Activated CD4-positive, alpha-beta T cell treated with anti-CD3 and anti-CD28 coated beads, Interleukin-2, amount 50 U/mL, for 48 hours (primary cell): Measurements from ENCODE around the gene MTA1.

ENCODE experiments used
- DNase-seq, 2 experiments: peaks; one replicate each; pipeline ENCODE4 v3.0.0-alpha.2; 2020

MTA1 gene

DNA sequence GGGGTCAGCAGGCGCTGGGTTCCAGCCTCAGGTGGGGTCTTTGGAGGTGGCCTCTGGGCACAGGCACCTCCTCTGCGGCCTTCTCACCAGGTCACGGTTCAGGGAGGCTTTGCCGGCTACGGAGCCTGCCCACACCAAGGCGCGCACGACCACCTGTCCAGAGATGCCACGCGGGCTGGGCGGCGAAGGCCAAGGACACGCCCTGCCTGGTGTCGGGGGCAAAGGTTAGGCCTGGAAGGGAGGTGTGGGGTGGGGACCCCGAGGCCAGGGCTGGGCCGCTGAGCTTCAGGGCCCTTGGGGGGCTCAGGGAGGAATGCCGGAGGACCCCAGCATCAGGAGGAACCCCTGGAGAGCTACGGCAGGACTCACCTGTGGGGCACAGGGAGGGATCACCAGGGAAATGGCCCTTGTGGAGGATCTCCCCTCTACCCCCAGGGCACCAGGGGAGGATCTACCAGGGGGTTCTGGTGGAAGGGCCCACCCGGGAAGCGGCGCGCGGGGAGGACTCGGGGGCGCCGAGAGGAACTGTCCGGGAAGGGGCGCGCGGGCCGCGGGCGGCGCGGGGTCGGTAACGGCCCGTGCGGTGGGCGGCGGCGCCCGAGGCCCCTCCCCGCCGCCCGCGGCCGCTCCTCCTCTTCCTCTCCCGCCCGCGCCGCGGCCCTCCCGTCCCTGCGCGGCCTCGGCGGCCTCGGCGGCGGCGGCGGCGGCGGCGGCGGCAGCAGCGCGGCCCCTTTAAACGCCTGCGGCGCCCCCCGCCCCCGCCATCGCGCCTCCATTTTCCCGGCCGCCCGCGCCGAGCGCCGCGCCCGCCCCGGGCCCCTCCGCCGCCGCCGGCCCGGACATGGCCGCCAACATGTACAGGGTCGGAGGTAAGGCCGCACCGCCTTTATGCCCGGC, at the start of gene MTA1:
TSS of gene MTA1 (plus strand) at position 633 of the 897 bp plus-strand sequence. CDS start at position 842, 209 bp downstream.
- DNase-seq = peak; percentile 42 to 53

DNA sequence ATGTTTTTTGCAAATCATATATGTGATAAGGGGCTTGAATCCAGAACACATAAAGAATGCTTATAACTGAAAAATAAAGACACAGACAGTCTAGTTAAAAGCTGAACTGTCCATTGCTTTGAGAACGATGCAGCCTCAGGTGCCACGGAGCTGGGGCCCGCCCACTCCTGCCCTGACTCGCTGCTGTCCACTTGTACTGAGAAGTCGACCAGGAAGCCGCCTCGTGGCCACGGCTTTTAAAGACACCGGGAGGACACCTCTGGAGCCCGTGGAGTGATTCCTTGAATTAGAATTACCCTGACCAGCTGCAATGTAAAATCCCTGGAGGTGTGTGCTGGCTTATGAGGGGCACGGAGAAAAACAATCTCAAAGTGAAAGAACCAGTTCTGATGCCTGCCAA, 45.2 kb upstream of the MTA1 start:
- no peak for DNase-seq

DNA sequence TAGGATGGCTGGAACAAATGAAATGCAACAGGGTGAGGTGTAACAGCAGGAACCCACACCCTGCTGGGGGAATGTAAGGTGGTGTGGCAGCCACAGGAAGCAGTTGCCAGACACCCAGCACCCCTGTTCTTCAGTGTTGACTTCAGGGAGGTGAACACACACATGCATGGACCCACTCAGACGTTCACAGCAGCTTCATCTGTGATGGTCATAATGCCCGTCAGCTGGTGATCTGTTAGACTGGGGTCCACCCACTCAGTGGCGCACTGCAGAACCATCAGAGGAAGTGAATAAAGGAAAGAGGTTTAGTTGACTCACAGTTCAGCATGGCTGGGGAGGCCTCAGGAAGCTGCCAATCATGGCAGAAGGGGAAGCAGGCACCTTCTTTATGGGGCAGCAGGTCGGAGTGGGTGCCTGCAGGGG, 44.0 kb upstream of the MTA1 start:
- peak; percentile 53 to 69 for DNase-seq

DNA sequence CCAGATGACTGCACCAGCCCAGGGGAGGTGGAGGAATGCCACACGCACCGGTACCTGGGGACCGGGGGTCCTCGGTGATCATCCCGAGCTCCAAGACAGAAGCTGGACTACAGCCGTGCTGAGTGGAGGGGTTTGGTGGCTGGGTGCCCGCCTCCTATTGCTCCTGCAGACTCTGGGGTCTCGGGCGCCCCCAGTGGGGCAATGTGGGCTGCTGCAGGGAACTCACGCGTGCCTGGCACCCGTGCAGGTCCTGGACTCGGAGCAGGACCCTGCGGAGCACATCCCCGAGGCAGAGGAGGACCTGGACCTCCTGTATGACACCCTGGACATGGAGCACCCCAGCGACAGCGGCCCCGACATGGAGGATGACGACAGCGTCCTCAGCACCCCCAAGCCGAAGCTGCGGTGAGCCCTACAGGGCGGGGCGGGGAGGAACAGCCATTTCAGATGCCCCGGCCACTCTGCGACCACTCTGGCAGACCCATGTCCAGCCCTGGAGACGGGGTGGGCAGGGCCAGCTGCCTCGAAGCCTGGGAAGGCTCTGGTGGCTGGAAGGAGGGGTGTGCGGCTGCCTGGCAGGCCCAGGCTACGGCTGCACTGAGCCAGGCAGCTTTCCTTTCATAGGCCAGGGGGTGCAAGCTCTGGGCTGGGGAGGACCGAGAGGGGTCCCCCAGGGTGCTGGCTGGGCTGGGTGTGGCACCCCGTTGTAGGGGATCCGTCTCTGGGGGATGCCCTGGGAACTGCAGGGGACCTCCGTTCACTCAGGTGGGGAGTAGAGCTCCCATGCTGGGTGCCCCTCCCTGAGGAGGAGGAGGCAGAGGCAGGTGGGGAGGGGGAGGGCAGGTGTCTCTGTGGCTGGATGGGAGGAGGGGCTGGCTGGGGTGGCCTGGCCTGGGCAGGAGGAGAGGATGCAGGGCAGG, 42.8 kb upstream of the MTA1 start:
- no peak for DNase-seq

DNA sequence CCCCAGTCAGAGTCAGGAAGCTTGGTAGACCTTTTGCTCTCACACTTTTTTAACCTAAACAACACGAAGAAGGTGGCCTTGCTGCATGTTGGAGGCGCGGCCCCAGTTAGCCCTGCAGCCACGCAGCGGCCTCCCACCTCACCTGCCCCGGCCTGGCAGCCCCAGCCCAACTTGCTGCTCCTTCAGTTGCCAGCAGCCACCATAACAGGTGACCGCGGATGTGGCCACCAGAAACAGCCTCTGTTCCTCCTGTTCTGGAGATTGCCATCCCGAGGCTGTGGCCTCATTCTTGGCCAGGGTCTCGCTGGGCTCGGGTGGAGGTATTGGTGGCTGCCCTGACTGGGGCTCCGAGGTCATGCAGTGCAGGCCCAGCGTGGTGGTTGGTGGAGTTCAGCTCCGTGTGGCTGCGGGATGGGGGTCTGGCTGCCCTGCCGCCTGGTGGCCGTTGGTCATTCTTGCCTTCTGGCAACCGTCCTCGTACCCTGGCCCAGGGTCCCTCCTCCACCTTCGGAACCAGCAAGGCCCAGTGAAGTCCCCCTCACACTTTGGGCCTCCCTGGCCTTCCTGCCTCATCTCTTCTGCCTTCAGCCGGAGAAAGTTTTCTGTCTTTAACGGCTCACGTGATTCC, 42.0 kb upstream of the MTA1 start:
- DNase-seq = no peak

DNA sequence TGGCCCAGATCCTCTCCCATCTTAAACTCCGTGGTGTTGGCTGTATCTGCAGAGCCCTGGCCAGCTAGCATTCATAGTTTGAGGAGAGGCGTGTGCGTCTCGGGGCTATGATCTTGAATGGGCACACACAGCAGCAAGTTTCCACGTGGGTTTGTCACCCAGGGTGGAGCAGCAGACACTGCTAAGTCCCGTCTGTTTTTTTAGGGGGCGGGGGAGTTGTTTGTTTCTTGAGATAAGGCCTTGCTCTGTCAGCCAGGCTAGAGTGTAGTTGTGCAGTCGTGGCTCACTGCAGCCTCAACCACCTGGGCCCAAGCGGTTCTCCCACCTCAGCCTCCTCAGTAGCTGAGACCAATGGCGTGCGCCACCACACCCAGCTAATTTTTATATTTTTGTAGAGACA, 41.4 kb upstream of the MTA1 start:
- DNase-seq = no peak

DNA sequence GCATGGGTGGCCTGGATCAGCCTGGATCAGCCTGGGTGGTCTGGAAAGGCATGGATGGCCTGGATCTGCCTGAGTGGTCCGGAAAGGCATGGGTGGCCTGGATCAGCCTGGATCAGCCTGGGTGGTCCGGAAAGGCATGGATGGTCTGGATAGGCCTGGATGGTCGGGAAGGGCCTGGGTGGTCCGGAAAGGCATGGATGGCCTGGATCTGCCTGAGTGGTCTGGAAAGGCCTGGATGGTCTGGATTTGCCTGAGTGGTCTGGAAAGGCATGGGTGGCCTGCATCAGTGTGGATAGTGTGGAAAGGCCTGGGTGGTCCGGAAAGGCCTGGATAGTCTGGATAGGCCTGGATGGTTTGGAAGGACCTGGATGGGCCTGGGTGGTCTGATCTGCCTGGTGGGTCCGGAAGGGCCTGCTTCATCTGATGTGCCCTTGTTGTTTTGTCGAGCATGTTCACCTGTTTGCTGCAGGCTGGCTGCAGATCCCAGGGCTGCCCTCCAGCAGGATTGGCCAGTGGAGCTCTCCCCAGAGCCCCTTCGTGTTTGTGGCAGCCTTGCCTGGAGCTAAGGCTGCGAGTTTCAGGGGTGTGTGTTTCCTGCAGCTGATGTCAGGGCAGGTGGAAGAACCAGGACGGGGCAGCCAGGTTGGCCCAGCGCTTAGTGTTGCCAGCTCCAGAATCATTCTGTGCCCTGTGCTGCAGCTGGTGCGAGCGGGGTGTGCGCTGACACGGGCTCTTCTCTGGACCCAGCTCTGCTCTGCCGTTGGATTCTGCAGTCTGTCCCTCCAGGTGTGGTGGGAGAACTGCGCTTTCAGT, 40.5 kb upstream of the MTA1 start:
- DNase-seq = no peak

DNA sequence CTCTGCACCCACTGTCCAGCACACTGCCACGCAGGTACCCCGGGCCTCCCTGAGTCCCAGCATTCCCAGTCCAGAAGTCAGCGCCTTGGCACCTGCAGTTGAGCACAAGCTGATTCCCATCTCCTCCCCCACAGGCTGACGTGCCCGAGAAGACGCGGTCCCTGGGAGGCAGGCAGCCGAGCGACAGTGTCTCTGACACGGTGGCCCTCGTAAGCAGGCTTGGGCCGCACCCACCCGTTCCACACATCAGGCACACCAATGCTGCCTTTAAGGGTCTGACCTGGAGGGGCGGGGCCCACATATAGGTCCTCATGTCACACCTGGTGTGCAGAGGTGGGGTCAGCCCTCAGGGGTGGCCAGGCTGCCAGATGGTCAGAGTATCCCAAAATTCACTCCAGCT, 39.7 kb upstream of the MTA1 start:
- no peak for DNase-seq

DNA sequence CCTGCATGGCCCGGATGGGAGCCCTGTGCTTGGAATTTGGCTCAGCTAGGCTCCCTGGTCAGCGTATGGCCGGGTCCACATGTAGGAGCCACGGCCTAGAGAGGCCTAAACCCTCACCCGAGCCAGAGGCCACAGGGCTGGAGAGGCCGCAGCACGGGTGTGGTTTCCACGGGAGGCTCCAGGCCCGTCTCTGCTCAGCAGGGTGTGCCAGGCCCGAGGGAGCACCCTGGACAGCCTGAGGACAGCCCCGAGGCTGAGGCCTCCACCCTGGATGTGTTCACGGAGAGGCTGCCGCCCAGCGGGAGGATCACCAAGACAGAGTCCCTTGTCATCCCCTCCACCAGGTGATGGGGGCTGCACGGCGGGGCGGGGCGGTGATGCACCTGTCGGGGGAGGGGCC, 38.9 kb upstream of the MTA1 start:
- no peak for DNase-seq

DNA sequence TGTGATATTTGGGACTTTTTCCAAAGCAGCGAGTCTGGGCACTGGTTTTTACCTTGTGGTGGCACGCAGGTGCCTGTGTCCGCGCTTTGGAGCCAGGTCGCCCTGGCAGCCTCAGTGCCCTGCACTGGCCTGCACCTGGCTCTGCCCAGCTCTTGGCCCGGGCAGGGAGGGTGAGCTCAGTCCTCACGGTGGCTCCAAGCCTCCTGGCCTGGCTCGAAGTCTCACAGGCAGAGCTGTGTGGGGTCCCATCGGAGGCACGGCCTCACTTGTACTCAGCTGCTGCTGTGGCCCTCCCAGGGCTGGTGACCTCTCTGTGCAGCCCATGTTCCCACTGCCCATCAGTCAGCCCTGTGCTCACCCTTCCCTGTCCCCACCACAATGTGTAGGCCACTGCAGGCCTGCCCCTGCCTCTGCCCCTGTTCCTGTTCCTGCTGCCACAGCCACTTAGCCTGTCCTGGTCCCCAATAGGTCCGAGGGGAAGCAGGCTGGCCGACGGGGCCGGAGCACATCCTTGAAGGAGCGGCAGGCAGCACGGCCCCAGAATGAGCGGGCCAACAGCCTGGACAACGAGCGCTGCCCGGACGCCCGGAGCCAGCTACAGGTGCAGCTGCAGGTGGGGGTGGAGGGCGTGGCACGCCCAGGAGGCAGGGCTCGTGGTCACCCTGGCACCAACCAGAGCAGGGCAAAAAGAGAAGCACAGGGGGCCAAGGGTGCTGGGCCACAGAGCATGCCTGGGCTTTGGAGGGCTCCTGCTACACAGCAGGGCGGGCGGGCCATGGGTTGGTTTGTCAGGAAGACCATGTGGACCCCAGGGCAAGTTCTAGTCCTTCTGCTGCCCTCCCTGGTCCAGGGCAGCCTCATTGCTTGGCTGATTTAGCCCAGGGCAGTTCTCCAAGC, 37.9 kb upstream of the MTA1 start:
- no peak for DNase-seq

DNA sequence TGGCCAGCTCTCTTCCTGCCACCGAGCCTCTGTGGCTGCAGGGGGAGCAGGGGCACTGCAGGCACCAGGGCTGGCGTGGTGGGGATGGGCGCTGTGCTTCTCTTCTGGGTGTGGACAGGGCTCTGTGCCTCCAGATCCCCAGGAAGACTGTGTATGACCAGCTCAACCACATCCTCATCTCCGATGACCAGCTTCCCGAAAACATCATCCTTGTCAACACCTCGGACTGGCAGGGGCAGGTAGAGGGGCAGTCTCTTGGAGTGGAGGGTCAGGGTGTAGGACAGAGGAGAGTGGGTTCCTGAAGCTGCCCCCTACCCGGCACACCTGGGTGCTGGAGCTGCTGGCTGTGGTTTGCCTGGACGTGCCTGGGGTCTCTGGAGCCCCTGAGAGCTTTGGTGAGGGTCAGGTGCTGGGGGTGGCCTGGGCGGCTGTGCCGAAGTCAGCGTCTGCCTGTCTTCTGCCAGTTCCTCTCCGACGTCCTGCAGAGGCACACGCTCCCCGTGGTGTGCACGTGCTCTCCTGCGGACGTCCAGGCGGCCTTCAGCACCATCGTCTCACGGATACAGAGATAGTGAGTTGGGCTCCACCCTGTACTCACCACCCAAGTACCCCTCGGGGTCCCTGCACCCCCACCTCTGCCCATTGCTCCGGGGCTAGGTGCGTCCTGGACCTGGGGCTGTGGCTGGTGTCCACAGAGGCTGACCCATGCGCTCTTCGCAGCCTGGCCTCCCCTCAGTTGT, 37.1 kb upstream of the MTA1 start:
- DNase-seq = no peak

DNA sequence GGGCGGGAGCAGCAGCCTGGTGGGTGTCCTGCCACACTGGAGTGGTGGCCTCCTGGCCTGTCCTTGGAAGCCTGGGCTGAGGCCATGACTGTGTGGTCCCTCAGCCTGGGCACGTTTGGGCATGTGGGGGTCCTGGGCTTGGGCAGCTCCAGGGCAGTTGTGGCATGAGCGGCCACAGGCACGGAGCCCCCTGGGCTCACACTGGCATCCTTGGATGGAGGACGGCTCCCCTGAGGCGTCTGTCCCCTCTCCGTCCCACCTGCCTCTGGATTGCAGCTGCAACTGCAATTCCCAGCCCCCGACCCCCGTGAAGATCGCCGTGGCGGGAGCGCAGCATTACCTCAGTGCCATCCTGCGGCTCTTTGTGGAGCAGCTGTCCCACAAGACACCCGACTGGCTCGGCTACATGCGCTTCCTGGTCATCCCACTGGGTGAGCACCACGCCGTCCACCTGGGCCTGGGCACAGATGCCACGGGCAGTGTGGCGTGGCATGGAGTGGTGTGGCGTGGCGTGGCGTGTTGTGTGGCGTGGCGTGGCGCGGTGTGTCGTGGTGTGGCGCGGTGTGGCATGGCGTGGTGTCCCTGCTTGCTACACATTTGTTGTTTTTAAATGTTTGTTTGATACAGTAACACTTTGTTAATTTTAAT, 36.4 kb upstream of the MTA1 start:
- no peak for DNase-seq

DNA sequence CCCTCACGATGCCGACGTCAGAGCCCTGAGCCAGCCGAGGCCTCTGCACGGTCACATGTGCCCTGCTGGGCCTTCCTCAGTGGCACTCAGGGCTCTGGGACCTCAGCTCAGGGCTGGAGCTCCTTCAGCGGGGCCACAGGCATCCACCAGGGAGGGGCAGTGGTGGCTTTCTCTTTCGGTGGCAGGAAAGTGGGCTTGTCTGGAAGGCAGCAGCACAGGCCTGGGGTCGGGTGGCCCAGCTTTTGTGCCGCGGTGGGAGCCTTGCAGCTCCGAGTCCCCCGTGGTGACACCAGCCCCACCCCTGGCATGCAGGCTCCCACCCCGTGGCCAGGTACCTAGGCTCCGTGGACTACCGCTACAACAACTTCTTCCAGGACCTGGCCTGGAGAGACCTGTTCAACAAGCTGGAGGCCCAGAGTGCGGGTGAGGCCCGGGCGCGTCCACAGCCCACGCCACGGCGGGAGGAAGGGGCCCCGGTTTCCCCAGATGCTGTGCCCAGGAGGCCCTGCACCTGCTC, 35.5 kb upstream of the MTA1 start:
- DNase-seq = no peak

DNA sequence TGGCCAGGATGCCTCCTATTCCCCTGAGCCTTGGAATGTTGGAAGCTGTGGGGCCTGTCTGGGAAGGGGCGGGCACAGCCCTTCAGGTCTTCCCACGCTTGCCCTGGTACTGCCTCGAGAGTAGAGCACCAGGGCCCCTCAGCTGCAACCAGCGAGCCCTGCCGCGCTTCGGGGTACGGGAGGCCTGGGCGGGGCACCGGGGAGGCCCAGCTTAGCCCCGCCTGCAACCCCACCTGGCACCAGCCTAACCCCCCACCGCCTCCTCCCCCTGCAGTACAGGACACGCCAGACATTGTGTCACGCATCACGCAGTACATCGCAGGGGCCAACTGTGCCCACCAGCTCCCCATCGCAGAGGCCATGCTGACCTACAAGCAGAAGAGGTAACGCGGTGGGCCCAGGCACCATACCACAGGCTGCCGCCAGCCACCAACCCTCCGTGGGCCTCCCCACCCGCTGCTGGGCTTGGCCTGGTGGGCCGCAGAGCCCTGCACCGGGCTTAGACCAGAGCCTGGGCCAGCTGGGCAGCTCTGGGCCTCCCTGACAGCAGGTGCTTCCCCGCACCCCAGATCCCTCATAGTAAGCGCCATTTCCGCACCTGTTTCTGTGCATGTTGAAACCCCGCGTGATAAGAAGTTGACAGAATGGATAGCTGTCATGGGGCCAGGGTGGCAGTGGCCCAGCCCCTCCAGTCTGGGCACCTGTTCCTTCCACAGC, 34.9 kb upstream of the MTA1 start:
- DNase-seq = no peak

DNA sequence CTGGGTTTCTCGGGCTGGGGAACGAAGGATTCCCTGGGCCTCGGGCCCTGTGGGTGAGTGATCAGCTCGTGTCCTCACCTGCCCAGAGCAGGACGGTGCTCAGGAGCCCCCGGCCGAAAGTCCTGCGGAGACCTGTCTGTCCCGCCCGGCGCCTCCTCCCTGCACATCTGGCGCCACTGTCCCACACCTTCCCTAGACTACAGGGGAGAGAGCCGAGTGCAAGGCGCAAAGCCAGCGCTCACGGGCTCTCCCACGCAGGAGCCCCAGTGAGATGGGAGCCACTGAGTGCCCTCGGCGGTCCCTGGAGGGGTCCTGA, 34.3 kb upstream of the MTA1 start:
- DNase-seq = no peak

DNA sequence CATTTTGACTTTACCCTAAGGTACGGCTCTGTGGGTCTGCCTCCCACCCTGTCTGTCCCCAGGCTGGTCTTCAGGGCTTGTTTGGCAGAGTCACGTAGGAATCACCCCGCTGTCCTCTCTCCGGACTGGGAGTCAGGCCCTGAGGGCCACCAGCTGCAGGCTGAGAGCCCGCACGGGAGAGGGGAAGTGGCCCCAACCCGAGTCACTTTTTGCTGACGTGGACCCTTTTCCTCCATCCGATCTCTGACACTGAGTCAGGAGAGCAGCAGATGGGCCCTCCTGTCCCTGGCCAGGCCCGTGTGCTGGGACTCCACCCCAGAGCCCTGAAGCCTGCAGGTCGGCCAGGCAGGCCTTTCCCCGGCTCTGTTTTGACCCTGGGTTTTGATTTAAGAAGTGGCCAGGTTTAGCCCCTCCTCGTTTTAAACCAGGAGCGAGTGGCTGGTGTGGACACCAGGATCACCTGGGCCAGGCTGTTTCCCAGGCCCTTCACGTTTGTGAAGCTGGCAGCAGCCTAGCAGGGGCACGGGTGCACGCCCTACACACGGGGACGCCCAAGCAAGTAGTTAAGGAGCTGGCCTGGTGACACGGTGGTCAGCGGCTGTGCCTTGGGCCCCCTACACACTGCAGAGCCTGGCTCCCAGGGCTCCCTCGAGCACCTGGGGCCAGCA, 33.8 kb upstream of the MTA1 start:
- DNase-seq = no peak

DNA sequence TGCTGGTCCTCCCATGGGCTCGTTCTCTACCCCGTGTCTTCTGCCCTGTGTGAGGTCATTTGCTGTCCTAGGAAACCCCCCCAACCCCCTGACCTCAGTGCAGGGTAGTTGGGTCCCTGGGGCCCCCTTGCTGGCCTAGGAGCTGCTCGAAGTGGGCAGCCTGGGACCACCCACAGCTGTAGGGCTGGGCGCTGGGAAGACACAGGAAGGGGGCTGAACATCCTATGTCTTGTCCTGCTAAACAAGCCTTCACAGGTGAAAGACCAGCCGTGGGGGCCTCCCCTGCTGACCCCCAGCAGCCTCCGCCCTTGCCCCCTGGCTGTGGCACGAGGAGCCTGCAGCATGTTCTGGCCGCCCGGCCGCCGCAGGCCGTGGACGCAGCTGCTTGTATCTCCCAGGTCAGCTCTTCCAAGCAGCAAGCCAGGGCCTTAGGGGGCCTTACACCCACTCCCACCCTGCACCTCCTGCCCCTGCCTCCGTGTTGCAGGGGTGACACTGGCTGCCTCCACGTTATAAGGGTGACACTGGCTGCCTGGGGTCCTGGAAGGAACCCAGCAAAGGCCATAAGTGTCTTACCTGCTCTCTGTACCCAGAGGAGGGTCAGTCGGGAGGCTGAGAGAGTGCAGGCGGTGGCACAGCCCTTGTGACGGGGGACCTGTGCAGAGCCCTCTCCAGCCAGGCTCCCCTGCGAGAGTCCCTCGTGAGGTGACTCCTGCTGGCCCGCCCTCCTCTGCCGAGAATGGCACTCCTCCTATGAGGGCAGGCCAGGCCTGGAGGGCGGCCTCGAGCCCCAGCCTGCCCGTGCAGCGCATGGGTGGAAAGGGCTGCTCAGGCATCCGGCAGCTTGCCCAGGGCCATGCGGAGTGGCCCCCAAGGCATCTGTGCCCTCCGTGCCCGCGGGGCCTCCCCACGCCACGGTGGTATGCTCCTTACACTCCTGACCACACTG, 32.8 kb upstream of the MTA1 start:
- no peak for DNase-seq

DNA sequence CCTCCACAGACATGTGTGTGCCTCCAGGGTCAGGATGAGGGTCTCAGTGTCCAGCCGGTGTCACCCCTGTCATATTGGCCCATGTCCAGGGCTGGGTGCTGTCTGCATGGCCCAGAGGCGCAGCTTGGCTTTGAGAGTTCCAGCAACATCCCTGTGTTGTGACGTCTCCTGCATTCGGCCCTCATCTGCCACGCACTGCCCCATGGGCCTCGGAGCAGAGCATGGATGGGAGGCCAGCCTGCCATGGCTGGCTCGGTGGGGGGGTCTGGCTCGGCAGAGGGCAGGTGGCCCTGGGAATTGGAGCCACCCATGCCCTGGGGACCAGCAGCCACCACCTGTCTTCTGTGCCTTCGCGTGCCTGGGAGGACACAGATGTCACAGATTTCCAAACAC, 32.1 kb upstream of the MTA1 start:
- DNase-seq = no peak
